Stimulated activated CD4-positive, alpha-beta T cell treated with anti-CD3 and anti-CD28 coated beads, Interleukin-4, amount 100 ng/mL, for 4 hours (primary cell): ENCODE results near the gene SRP54.
"Not testable (repeated sequence)": the region's sequence is repeated elsewhere in the genome, so short reads cannot be mapped to it uniquely, and the experiment has no call there.

Source experiments
- DNase-seq, 2 experiments: peaks; one replicate each; pipeline ENCODE4 v3.0.0-alpha.2; 2020

The SRP54 gene

GRCh38 chr14:35050652-35051051 is 67.9 kb downstream of the SRP54 start:
- DNase-seq = no peak

GRCh38 chr14:35051796-35052195 is 69.0 kb downstream of the SRP54 start:
- DNase-seq = no peak

- DNase-seq = no peak
Observed at GRCh38 chr14:35052637-35053036, 69.8 kb downstream of the SRP54 start.

GRCh38 chr14:35061113-35061791 is 78.5 kb downstream of the SRP54 start:
- not testable (repeated sequence) for DNase-seq

GRCh38 chr14:35065731-35066130 is 82.9 kb downstream of the SRP54 start:
- not testable (repeated sequence) for DNase-seq

- DNase-seq = no peak
Observed at GRCh38 chr14:35068238-35069012, 85.6 kb downstream of the SRP54 start.

- DNase-seq = no peak
Observed at GRCh38 chr14:35072226-35072625, 89.4 kb downstream of the SRP54 start.

- DNase-seq = no peak
Observed at GRCh38 chr14:35073486-35073885, 90.7 kb downstream of the SRP54 start.

- DNase-seq = no peak
Observed at GRCh38 chr14:35078082-35078481, 95.3 kb downstream of the SRP54 start.
